Esophagus squamous epithelium (tissue), 5 donors: Measurements from ENCODE around the gene PCDHGA12. TPM values are rescaled to one million over a fixed set of nuclear protein-coding genes. Genes with fewer than 3 reads are reported as not detected.
"Not testable (repeated sequence)": the region's sequence is repeated elsewhere in the genome, so short reads cannot be mapped to it uniquely, and the experiment has no call there.

Source experiments
- DNase-seq: peaks from one replicate; lab custom pipeline; 2025; lab: John Stamatoyannopoulos, UW
- H3K27ac ChIP-seq, 4 donors: fragments of 200-600 bp; sonication (generic); one replicate each; pipeline ENCODE4 v1.5.1; 2016 to 2019; ENCODE audit warnings: mild to moderate bottlenecking in 1 of 4
- H3K27me3 ChIP-seq, 4 donors: fragments of 200-600 bp; sonication (generic); 1 replicate in 3 of 4; 2 replicates in 1 of 4; pipeline versions ENCODE4 v1.5.1 to v1.6.0; 2017 to 2021; ENCODE audit warnings: antibody characterized with exemption in 1 of 4
- H3K36me3 ChIP-seq, 3 donors: fragments of 200-600 bp; sonication (generic); one replicate each; pipeline ENCODE4 v1.5.1; 2016 to 2019
- H3K4me1 ChIP-seq, 3 donors: fragments of 200-600 bp; sonication (generic); one replicate each; pipeline ENCODE4 v1.5.1; 2017 to 2019
- H3K4me3 ChIP-seq, 4 donors: fragments of 200-600 bp; sonication (generic); 1 replicate in 3 of 4; 2 replicates in 1 of 4; pipeline ENCODE4 v1.5.1; 2016 to 2019; ENCODE audit warnings: mild to moderate bottlenecking in 2 of 4, moderate library complexity in 1 of 4
- H3K9me3 ChIP-seq, 3 donors: fragments of 200-600 bp; sonication (generic); one replicate each; pipeline ENCODE4 v1.5.1; 2016 to 2019
- CTCF ChIP-seq, 6 experiments: fragments of 450-650 bp in 4 of 6; fragments of 200-600 bp in 2 of 6; sonication (generic) in 2 of 6; IDR thresholded peaks; one replicate each; pipeline ENCODE4 v1.5.1; 2016 to 2019; ENCODE audit warnings: antibody characterized with exemption in 6 of 6, mild to moderate bottlenecking in 4 of 6, moderate library complexity in 4 of 6
- POLR2A ChIP-seq, 4 donors: fragments of 450-650 bp; IDR thresholded peaks; one replicate each; pipeline ENCODE4 v1.6.1; 2017; ENCODE audit warnings: antibody characterized with exemption in 4 of 4, mild to moderate bottlenecking in 4 of 4, moderate library complexity in 3 of 4
- WGBS, 2 donors: methylation state at CpG; one replicate each; pipeline ENCODE4 v1.1.5; 2018; 5-methylcytosine and 5-hydroxymethylcytosine counted together
- intact Hi-C: fragments of 100-400 bp; cut with DNase I; formaldehyde crosslinking; loops from one replicate; pipeline ENCODE4 v1.15.0; 2022
- total RNA-seq, 4 donors: library from RNA; depleted of rRNA; stranded (reverse); fragments of >200 nt; gene quantifications; one replicate each; pipeline ENCODE4 v1.1.0, GENCODE V29; 2016
- donor health status: DM: yes; HTN: yes; CAD: no.

Gene PCDHGA12
- total RNA-seq, 4 donors from 2014 or later, result 2.0 to 8.0 (median 2.5) TPM

- H3K4me1 ChIP-seq, result peaks cover 0 to 4% (median 0%) of the 10 kb centered on the region in 3 donors
- H3K27me3 ChIP-seq, result peaks cover 0 to 51% (median 0%) of the 10 kb centered on the region in 4 donors
- 54 to 66% methylated on average over 3 of the region's 3 CpGs for WGBS, 2 donors
- peaks cover 4 to 96% (median 84%) of the 10 kb centered on the region in 3 donors for H3K9me3 ChIP-seq
- peaks cover 0 to 8% (median 0%) of the 10 kb centered on the region in 3 donors for H3K36me3 ChIP-seq
- DNase-seq, result no peak
- no peak for TF ChIP-seq CTCF (IDR thresholded peaks at IDR 0.05)
- no peak for TF ChIP-seq POLR2A (IDR thresholded peaks at IDR 0.05)
- intact Hi-C loops, result loop anchor here (10.0 kb wide), 2 partner anchors 113 to 143 kb away; no protein-coding TSS in a partner anchor
- H3K27ac ChIP-seq, result no peak overlapping the region
- peak overlapping the region in 1 of 4 donors; percentile 20 for H3K4me3 ChIP-seq
Measured at GRCh38 chr5:141411575-141411974, 18.7 kb upstream of the PCDHGA12 start.

- Histone ChIP-seq H3K27me3 (peaks cover 0 to 44% (median 0%) of the 10 kb centered on the region in 4 donors), H3K36me3 (peaks cover 0 to 8% (median 0%) of the 10 kb centered on the region in 3 donors), H3K4me1 (peaks cover 0 to 4% (median 0%) of the 10 kb centered on the region in 3 donors), H3K9me3 (peaks cover 4 to 96% (median 86%) of the 10 kb centered on the region in 3 donors), H3K4me3 (peak within 1 kb of the TSS; percentile 20 to 56 (median 36)), H3K27ac (peak within 1 kb of the TSS in 1 of 4 donors; percentile 30)
- intact Hi-C loops, result loop anchor here (10.0 kb wide), 2 partner anchors 112 to 142 kb away; no protein-coding TSS in a partner anchor
- no peak for DNase-seq
- WGBS, 2 donors, result 20 to 27% methylated on average over 18 to 26 of the region's 31 CpGs
- TF ChIP-seq CTCF (IDR thresholded peaks at IDR 0.05) (peak in 4 of 6 experiments; percentile 36 to 64 (median 57)), POLR2A (IDR thresholded peaks at IDR 0.05) (no peak)
Measured at GRCh38 chr5:141412854-141413539, 17.3 kb upstream of the PCDHGA12 start, which contains the start of gene PCDHGA10. Gene PCDHGA10 (plus strand): TSS chr5:141412987. CDS start chr5:141413176, 189 bp downstream.

GRCh38 chr5:141413540-141414069, 16.7 kb upstream of the PCDHGA12 start:
- peaks cover 0 to 39% (median 0%) of the 10 kb centered on the region in 4 donors for H3K27me3 ChIP-seq
- peaks cover 0 to 8% (median 0%) of the 10 kb centered on the region in 3 donors for H3K36me3 ChIP-seq
- intact Hi-C loops, result loop anchor here (10.0 kb wide), 2 partner anchors 111 to 141 kb away; no protein-coding TSS in a partner anchor
- H3K27ac ChIP-seq, result peak overlapping the region in 1 of 4 donors; percentile 30
- H3K9me3 ChIP-seq, result peaks cover 4 to 96% (median 86%) of the 10 kb centered on the region in 3 donors
- no peak for DNase-seq
- H3K4me1 ChIP-seq, result peaks cover 0 to 4% (median 0%) of the 10 kb centered on the region in 3 donors
- H3K4me3 ChIP-seq, result peak overlapping the region; percentile 20 to 56 (median 36)
- 21 to 25% methylated on average over 16 to 25 of the region's 25 CpGs for WGBS, 2 donors
- no peak for TF ChIP-seq CTCF (IDR thresholded peaks at IDR 0.05)
- TF ChIP-seq POLR2A (IDR thresholded peaks at IDR 0.05), result no peak

- H3K4me3 ChIP-seq, result not testable (repeated sequence)
- WGBS, 2 donors, result 23 to 32% methylated on average over 2 to 9 of the region's 46 CpGs
- intact Hi-C loops, result loop anchor here (10.0 kb wide), 2 partner anchors 110 to 140 kb away; no protein-coding TSS in a partner anchor
Measured at GRCh38 chr5:141414548-141415274, 15.6 kb upstream of the PCDHGA12 start.

GRCh38 chr5:141415275-141415618, 15.1 kb upstream of the PCDHGA12 start:
- not testable (repeated sequence) for H3K27ac ChIP-seq, H3K4me1 ChIP-seq, H3K4me3 ChIP-seq, DNase-seq
- peaks cover 19 to 96% (median 85%) of the 10 kb centered on the region in 3 donors for H3K9me3 ChIP-seq
- intact Hi-C loops, result loop anchor here (10.0 kb wide), 2 partner anchors 110 to 140 kb away; no protein-coding TSS in a partner anchor
- peaks cover 0 to 16% (median 0%) of the 10 kb centered on the region in 3 donors for H3K36me3 ChIP-seq
- 23 to 28% methylated on average over 7 to 20 of the region's 24 CpGs for WGBS, 2 donors
- peaks cover 0 to 37% (median 0%) of the 10 kb centered on the region in 4 donors for H3K27me3 ChIP-seq

More at GRCh38 chr5:141414548-141415274, 15.6 kb upstream of the PCDHGA12 start:
- H3K36me3 ChIP-seq, result peaks cover 0 to 14% (median 0%) of the 10 kb centered on the region in 3 donors
- DNase-seq, H3K27ac ChIP-seq, H3K4me1 ChIP-seq: not testable (repeated sequence)
- H3K27me3 ChIP-seq, result peaks cover 0 to 38% (median 0%) of the 10 kb centered on the region in 4 donors
- peaks cover 13 to 96% (median 86%) of the 10 kb centered on the region in 3 donors for H3K9me3 ChIP-seq
